HG02840 (cell line): ENCODE data around the gene CCDC81.

Experiments used
- ATAC-seq: cut with Tn5 transposase; IDR thresholded peaks from one replicate; pipeline ENCODE4 v1.9.1; 2021; ENCODE audit warnings: mild to moderate bottlenecking, moderate library complexity, moderate number of reproducible peaks; ENCODE audit not compliant: unreplicated experiment, low FRiP score

The CCDC81 gene

DNA sequence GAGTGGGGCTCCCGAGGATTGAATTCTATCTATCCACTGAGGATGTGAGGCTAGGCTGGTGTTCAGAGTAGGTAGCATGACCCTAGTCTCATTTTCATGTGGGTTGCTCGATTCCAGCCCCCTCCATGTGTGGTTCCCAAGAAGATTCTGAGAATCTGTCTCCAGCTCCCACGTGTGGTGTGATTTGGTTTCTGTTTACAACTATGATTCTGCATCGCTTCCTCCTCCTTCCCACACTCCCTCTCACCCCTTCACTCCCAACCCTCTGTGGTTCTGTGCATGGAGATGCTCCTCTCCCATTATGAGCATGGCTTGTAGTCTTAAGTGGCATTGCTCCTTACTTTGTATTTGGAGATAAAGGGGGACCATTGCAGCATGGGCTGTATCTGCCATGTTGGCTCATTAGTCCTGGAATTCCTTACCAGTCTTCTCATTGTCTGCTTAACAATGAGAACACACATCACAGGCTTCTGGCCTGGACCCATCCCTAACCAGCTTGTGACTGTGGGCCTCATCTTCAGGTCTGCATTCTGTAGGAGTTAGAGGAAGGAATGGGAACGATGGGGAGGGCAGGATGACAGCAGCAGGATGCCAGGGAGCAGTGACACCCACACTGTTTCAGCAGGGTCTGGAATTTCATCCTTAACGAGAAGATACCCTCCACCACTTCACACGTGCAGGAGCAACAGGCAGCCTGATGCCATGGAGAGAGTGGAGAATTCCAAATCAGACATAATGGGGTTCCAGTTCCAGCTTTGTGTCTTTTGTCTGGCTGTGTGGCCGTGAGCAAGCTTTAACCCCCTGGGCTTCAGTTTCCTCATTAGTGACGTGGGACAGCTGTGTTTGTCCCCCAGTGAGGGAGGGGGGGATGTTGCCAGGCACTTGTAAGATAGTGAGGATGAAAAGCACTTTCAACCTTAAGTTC is 86.0 kb downstream of the CCDC81 start:
- no peak for ATAC-seq

DNA sequence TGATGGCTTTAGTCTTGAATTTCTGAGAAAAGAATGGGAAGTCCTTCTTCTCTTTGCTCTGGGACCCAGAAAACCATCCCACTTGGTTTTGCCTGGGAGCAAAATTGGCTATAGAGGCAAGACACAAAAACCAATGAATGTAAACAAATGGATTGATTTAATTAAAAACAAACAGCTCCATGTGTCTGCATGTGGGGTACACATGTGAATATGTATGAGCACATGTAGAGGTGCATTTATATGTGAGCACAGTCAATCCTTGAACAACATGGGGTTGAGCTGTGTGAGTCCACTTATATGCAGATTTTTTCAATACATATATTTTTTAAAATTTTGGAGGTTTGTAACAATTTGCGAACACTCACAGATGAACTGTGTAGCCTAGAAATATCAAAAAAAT is 87.2 kb downstream of the CCDC81 start:
- no peak for ATAC-seq

DNA sequence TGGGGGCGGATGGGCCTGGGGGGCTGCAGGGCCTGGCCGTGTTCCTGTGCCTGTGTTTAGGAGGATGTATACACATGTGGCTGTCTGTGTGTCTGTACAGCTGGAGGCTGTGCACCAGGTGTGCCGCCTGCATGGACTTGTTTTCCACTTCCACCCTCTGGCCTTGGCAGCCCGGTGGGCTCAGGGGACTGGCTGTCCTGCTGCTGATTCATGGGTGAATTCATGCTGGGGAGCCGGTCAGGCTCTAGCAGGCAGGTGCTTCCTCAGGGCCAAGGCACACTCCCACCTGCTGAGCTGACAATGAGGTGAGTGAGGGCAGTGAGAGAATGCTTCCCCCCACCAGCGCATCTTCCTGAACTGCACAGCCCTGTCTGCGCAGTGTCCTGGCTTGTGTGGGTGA is 88.4 kb downstream of the CCDC81 start:
- ATAC-seq = no peak

DNA sequence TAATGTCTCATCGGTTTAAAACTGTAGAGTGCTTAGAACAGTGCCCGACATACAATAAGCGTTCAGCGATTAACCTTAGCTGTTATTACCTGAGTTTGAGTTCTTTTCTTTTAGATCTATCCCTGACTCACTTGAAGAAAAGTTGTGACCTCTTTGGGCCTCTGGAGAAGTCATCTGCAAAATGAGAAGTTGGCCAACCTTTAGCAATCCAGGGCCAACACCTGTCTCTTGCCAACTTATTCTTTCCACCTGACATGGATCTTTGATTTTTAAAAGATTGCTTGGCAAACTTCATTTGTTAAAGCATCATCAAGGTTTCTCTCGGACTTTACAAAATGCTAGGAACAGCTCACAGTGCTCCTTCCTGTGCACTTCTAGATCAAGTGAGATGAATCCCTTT is 89.3 kb downstream of the CCDC81 start:
- no peak for ATAC-seq

DNA sequence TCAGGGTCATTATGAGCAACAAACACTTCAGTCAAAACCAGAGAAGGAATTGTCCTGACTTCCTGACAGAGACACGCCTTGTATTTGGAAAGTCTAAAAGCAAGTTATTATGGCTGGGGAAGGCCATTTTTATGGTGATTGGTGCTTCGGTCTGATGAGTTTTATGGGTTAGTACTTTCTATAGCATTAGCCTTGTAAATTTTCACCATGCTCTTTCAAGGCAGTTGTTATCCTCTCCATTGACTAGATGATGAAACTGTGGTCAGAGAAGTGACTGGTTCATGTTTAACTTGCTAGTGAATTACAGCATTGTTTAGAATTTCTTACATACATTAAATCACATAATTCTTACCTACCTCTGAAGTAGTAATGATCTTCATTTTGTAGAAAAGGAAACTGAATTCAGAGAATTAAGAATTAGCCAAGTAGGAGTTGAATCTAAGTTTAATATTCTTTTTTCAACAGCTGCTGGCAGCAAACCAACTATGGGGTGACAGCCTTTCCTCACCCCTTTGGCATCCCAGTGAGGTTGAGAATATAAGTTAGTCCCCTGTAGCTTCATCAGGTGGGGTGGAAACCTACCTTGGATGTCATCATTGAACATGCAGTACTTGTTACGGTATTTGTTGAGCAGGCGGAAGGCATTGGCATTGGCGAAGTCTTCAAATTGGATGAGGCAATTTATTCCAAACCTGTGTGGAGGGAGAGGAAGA is 90.0 kb downstream of the CCDC81 start:
- no peak for ATAC-seq

DNA sequence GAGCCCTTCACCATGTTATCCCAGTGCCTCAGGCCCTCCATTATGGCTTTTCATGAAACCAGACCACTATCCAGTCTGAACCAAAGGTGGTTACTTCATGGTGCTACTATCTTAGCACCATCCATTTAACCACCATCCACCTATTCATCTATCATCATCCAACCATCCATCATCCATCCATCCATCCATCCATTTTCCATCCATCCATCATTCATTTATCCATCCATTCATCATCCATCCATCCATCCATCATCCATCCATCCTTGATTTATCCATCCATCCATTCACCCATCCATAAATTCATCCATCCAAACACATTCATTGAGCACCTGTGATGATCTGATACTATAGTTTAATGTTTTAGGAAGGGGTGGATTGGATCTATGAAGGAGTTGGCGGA is 93.5 kb downstream of the CCDC81 start:
- ATAC-seq = no peak

DNA sequence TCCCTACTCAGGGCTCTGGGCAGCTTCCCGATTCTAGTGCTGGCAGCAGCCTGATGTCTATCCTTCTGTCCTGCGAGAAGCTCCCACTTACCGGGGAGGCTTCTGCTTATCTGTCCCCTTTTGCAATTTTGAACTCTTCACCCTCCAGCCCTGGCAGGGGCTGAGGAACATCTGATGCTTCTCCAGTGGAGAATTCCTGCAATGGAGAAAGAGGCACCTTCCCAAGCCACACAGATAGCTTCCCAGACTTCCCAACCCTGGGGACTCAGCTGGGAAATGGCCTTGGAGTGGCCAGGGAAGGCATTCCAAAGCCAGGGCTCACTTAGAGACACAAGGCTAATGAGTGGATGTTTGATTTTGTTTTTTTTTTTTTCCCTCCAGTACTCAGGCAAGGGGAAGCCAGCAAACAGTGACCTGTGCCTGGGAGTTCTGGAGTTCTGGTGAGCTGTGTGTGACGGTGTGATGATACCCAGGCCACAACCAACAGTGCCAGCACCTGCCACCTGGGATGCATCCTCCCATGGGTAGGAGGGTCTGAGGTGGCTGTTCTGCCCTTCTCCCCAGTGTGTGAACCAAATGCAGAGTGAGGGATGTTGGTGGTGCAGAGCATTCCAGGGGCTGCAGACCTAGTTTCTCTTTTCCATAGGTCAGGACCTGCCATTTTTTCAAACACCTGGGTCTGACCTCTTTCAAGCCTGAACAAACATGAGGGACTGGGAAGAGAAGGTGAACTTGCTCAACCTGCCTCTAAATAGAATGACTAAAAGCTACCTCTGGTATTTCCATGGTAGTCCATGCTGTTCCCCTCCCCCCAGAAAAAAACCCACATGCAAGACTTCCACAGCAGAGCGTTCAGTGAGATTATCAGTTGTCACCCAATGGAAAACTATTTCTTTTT is 95.1 kb downstream of the CCDC81 start:
- ATAC-seq = no peak
